ENCODE results near the gene EIF2B5. TPM values are rescaled to one million over a fixed set of nuclear protein-coding genes. Genes with fewer than 3 reads are reported as not detected.

The EIF2B5 gene
- total and polyA plus RNA-seq, 2 of the 13 experiments (the other 11 are each of a cell fraction or from before 2014, with no cell fraction given), result 38.4 to 60.2 TPM

GRCh38 chr3:184175981-184176376 lies 40.8 kb downstream of the EIF2B5 start:
- CTCF ChIA-PET (ENCODE audit: low intra/inter-chr PET ratio, low total read pairs), result no interaction called here
- peak; percentile 6 for ATAC-seq
- Histone ChIP-seq H3K9me3 (ENCODE audit: low read length) (no peaks in the 10 kb centered on the region), H3K9ac (ENCODE audit: insufficient read depth, low read depth, low read length) (peak overlapping the region; percentile 98), H3K4me1 (ENCODE audit: insufficient read depth, low read length) (peaks cover 24% of the 10 kb centered on the region), H2AFZ (ENCODE audit: low read length) (no peak overlapping the region), H3K27ac (ENCODE audit: extremely low read length, insufficient read depth, low read length) (peak overlapping the region; percentile 77), H3K4me2 (ENCODE audit: low read depth, low read length) (peak overlapping the region; percentile 95), H3K4me3 (replicated peaks in 1 of 3; ENCODE audit: insufficient read depth in 1 of 3, low read depth in 2 of 3, low read length in 3 of 3) (peak overlapping the region; percentile 97 to 99 (median 99)), H3K79me2 (ENCODE audit: insufficient read depth, low read length) (peaks cover 23% of the 10 kb centered on the region), H3K27me3 (ENCODE audit: control insufficient read depth in 1 of 2, insufficient read depth in 2 of 2, low read length in 2 of 2) (no peaks in the 10 kb centered on the region; a peak in 1 of 5 replicates), H3K36me3 (replicated peaks in 1 of 2; ENCODE audit: control insufficient read depth in 1 of 2, insufficient read depth in 2 of 2, low read length in 2 of 2) (peaks cover 31 to 50% of the 10 kb centered on the region in 2 experiments), H4K20me1 (ENCODE audit: insufficient read depth, low read length) (no peaks in the 10 kb centered on the region; the same call in 1 of the 2 replicates)
- no peak for FAIRE-seq
- POLR2A ChIA-PET, result interaction anchor here (1.0 to 2.4 kb wide), 3 partner anchors 10 to 20 kb away, joined by 3 to 17 read pairs (median 4); partner anchors contain the start of gene ABCF3
- DNase-seq (ENCODE audit: low spot score), result no peak
- in situ Hi-C loops (cut with HindIII; ENCODE audit: extremely low pct_ligation_motif_present, low pct_unique_long_range_greater_than_20kb) (no loop called here), intact Hi-C loops (cut with micrococcal nuclease; ENCODE audit: unreplicated experiment) (loop anchor here (2.0 kb wide), 1 partner anchor 19 kb away; no protein-coding TSS in a partner anchor)
- no peak for TF ChIP-seq MNT (IDR thresholded peaks at IDR 0.05)
- TF ChIP-seq MAX (IDR thresholded peaks at IDR 0.05), result no peak
- TF ChIP-seq SALL2 (CRISPR knock-in tag; IDR thresholded peaks at IDR 0.05), result no peak
- TF ChIP-seq RNF2 (conservative IDR thresholded peaks at IDR 0.05; ENCODE audit: low read depth), result no peak
- no peak for TF ChIP-seq ZEB1 (IDR thresholded peaks at IDR 0.05; ENCODE audit: insufficient replicate concordance, low read depth)
- TF ChIP-seq AKAP8 (CRISPR knock-in tag; IDR thresholded peaks at IDR 0.05), result no peak
- TF ChIP-seq GABPB1 (CRISPR knock-in tag; IDR thresholded peaks at IDR 0.05), result no peak
- TF ChIP-seq ZHX2 (IDR thresholded peaks at IDR 0.05; ENCODE audit: low read depth), result no peak
- no peak for TF ChIP-seq ZHX2 (CRISPR knock-in tag; IDR thresholded peaks at IDR 0.05; ENCODE audit: borderline replicate concordance)
- no peak for TF ChIP-seq SP5 (CRISPR knock-in tag; IDR thresholded peaks at IDR 0.05; ENCODE audit: borderline replicate concordance, low read depth)
- no peak for TF ChIP-seq TFDP2 (CRISPR knock-in tag; IDR thresholded peaks at IDR 0.05)
- no peak for TF ChIP-seq ZSCAN22 (CRISPR knock-in tag; IDR thresholded peaks at IDR 0.05)
- TF ChIP-seq MBD4 (IDR thresholded peaks at IDR 0.05; ENCODE audit: borderline replicate concordance, low read length), result no peak
- no peak for TF ChIP-seq ZNF326 (CRISPR knock-in tag; IDR thresholded peaks at IDR 0.05; ENCODE audit: borderline replicate concordance)
- no peak for TF ChIP-seq CBX5 (CRISPR knock-in tag; IDR thresholded peaks at IDR 0.05; ENCODE audit: borderline replicate concordance)
- no peak for TF ChIP-seq FOXC1 (CRISPR knock-in tag; IDR thresholded peaks at IDR 0.05; ENCODE audit: borderline replicate concordance)
- BruUV-seq (replicated peaks), result TSS peak; percentile 34
- 35% methylated on average over 3 of the region's 3 CpGs for WGBS (ENCODE audit: low lambda C conversion rate)
